Fibroblast of peridontal ligament (primary cell): ENCODE data around the gene GFRA1.

Experiments
- DNase-seq: peaks from one replicate; pipeline ENCODE4 v3.0.0-alpha.2; 2010; ENCODE audit errors: extremely low read depth

Gene GFRA1

GRCh38 chr10:116103668-116104067 is 169.3 kb downstream of the GFRA1 start:
- DNase-seq, result no peak

- DNase-seq, result no peak
Measured at GRCh38 chr10:116101616-116102315, 171.2 kb downstream of the GFRA1 start.

GRCh38 chr10:116100984-116101383 is 172.0 kb downstream of the GFRA1 start:
- DNase-seq, result no peak

GRCh38 chr10:116099023-116099420 is 174.0 kb downstream of the GFRA1 start:
- no peak for DNase-seq

- DNase-seq, result no peak
Measured at GRCh38 chr10:116098411-116099022, 174.5 kb downstream of the GFRA1 start.

- DNase-seq, result no peak
Measured at GRCh38 chr10:116097239-116097784, 175.7 kb downstream of the GFRA1 start.

GRCh38 chr10:116096526-116096925 is 176.5 kb downstream of the GFRA1 start:
- no peak for DNase-seq

GRCh38 chr10:116094356-116094755 is 178.7 kb downstream of the GFRA1 start:
- DNase-seq, result no peak

GRCh38 chr10:116093031-116093430 is 180.0 kb downstream of the GFRA1 start:
- no peak for DNase-seq

GRCh38 chr10:116088985-116089384 is 184.0 kb downstream of the GFRA1 start:
- no peak for DNase-seq

GRCh38 chr10:116085323-116085722 is 187.7 kb downstream of the GFRA1 start:
- DNase-seq, result no peak

- no peak for DNase-seq
Measured at GRCh38 chr10:116084161-116084560, 188.8 kb downstream of the GFRA1 start.

- DNase-seq, result no peak
Measured at GRCh38 chr10:116083226-116083762, 189.7 kb downstream of the GFRA1 start.

- DNase-seq, result no peak
Measured at GRCh38 chr10:116082762-116083161, 190.2 kb downstream of the GFRA1 start.

- no peak for DNase-seq
Measured at GRCh38 chr10:116082206-116082605, 190.8 kb downstream of the GFRA1 start.

- no peak for DNase-seq
Measured at GRCh38 chr10:116080553-116080952, 192.5 kb downstream of the GFRA1 start.

- DNase-seq, result no peak
Measured at GRCh38 chr10:116079355-116079754, 193.7 kb downstream of the GFRA1 start.

GRCh38 chr10:116076621-116077020 is 196.4 kb downstream of the GFRA1 start:
- no peak for DNase-seq

GRCh38 chr10:116073510-116073909 is 199.5 kb downstream of the GFRA1 start:
- DNase-seq, result no peak

GRCh38 chr10:116073001-116073400 is 200.0 kb downstream of the GFRA1 start:
- no peak for DNase-seq

- no peak for DNase-seq
Measured at GRCh38 chr10:116071453-116072148, 201.4 kb downstream of the GFRA1 start.

GRCh38 chr10:116070743-116071320 is 202.2 kb downstream of the GFRA1 start:
- DNase-seq, result no peak
